Stimulated activated CD4-positive, alpha-beta T cell treated with anti-CD3 and anti-CD28 coated beads, Interleukin-4, amount 100 ng/mL, for 4 hours (primary cell): ENCODE data around the gene LRP1B.

Experiments
- DNase-seq, 2 experiments: peaks; one replicate each; pipeline ENCODE4 v3.0.0-alpha.2; 2020

Gene LRP1B

DNA sequence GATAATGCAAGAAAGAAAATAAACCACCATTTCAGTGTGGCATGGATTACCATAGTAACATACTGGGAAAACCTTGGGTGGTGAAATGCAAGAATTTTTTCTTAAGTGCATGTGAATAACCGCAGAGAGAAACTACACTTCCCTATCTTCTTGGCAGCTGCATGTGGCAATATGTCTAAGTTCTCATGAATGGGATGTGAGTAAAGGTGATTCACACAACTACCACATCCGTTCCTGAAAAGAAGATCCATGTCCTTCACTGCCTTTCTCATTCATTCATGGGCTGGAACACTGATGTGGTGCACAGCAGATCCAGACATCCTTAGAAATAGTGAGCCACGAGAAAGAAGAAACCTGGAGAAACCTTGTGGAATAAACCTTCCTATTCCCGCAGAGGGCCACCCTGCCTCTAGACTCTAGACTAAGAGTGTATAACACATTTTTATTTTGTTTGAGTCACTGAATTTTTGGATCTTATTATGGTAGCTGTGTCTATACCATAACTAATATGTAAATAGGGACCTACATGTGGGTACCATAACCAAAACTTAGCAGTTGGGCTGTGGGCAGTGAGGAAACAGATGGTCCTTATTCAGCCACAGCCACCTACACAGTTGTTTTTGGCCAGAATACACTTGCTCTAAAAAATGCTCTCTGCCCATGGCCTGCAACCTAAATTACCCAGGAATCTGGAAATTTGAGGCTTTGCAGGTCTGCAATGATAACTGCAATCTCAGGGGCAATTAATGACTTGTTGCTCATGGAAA is 573.3 kb downstream of the LRP1B start:
- no peak for DNase-seq

- DNase-seq: no peak
Observed at GRCh38 chr2:141555876-141556470, 574.8 kb downstream of the LRP1B start.

GRCh38 chr2:141554810-141555209 is 576.0 kb downstream of the LRP1B start:
- no peak for DNase-seq

DNA sequence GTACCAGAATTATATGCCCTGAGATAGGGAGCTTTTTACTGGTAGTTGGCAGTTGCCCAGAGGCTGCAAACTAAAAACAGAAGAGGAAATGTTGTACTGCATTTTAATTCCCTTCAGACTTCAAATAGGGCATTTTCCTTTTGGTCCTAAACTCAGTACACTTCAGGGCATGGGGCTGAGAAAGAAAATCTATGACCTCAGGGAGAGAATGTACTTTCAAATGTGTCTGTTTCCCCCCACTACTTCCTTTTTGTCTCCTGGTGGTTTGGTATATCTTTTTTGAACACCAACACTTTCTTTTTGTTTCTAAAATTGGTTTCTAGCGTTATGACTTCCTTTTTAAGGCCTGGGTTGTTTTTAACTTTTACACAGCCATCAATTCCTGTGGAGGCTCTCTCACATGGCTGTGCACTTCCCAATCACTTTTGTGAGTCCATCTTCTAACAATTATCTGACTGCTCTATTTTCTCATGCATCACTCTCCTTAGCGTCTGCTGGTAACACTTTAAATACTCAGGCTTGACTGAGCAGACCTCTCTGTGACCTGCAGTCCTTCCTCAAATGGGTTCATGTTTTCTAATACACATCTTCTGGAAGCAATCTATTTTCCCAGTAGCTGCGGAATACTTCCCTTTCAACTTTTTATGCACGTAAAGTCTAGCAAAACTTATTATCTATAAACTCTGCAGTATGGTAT is 596.0 kb downstream of the LRP1B start:
- no peak for DNase-seq

- DNase-seq: no peak
Observed at GRCh38 chr2:141529659-141530058, 601.2 kb downstream of the LRP1B start.

GRCh38 chr2:141528990-141529389 is 601.8 kb downstream of the LRP1B start:
- no peak for DNase-seq

GRCh38 chr2:141526760-141527159 is 604.1 kb downstream of the LRP1B start:
- DNase-seq: no peak

GRCh38 chr2:141524777-141525176 is 606.0 kb downstream of the LRP1B start:
- DNase-seq: no peak

DNA sequence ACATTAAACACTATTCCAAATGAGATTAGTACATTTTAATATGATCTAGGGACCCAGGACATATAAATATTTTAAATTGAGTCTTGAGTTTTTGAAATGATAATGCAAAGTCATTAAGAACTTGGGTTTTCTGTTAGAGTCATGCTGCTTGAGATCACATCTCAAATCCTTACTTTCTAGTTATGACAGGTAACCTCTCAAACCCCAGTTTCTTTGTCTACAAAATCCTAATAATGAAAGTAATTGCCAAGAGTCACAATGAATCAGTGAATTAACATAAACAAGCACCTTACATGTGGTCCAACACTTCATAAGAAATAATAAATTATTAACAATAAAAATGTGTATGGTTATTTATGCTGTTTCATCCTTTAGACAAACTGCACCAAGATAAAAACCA is 607.6 kb downstream of the LRP1B start:
- DNase-seq: no peak

DNA sequence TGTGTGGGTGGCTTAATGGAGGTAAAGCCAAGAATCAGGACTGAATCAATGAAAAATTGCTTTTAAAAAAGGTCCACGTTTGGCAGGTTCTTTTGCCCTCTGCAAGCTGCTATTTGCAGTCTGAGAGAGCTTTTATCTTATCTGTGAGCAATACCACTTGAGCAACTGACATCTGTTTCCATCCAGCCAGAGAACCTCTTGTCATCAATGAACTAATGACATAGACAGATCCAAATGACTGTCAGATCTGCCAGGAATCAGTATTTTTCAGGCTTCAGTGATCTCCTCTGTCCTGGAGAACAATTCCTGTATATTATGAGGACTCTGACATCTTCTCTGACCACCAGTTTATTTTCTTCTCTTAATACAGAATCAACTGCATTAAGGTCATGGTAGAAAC is 608.1 kb downstream of the LRP1B start:
- DNase-seq: no peak

GRCh38 chr2:141522048-141522447 is 608.8 kb downstream of the LRP1B start:
- DNase-seq: no peak

DNA sequence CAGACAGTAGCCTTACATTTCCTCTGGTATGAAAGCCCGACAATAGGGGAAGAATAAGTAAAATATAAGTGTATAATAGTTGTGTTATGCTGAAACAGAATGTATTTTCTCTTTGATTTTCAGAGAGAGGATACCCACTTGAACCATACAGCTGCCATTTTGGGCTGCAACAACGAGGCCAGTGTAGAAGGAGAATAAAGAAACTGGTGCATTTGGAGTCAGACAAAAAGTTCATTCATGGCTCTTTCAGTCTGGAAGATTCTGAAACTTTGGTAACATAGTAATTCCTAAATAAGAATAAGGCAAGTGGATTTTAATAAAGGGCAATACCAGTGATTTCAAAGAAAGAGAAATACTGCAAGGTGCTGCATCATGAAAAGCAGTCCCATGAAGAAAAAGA is 610.9 kb downstream of the LRP1B start:
- DNase-seq: no peak

- no peak for DNase-seq
Observed at GRCh38 chr2:141517852-141518421, 612.9 kb downstream of the LRP1B start.

DNA sequence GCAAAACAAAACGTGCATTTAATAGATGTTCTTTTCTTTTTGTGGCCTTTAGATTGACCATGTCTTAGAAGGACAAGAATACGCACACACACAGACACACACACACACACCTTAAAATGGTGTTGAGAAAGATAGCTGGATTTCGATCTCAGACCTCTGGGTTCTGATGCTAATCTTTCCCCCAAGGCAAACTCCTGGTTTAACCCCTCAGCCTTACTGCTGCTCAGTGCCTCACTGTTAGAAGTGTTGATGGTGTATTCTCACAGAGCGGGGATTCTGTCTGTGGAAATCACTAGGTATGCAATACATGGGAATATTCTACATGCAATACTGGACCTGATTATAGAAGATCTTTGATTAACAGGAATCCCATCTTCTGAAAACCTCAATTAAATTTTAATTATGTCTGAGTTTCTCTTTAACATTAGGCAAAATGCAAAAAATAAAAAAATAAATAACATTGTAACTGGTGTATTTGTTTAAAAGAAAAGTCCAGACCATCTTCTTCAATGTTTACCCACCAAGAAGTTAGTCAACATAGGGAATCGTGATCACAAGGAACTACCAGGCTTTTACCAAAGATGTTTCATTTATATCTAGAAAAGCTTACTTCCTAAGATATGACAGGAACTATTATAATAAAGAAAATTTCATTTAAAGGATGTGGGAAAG is 613.5 kb downstream of the LRP1B start:
- DNase-seq: no peak

DNA sequence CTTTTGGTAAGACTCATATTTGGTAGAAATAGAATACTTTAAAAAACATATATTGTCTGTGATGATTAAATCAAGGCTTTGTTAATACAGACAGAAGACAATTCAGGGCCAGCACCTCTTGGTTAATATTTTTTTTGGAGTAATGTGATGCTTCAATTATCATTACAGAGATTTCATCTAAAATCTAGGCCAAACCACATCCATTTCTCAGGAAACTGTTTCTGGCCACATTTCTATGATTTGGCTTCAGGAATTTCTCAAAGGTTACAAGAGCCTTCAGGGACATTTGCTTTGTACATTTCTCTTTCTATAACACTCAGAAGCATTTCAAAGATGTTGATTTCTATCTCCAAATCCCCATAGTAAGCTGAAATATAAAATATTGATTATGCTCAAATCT is 614.9 kb downstream of the LRP1B start:
- DNase-seq: no peak

- DNase-seq: no peak
Observed at GRCh38 chr2:141513853-141514252, 617.0 kb downstream of the LRP1B start.

DNA sequence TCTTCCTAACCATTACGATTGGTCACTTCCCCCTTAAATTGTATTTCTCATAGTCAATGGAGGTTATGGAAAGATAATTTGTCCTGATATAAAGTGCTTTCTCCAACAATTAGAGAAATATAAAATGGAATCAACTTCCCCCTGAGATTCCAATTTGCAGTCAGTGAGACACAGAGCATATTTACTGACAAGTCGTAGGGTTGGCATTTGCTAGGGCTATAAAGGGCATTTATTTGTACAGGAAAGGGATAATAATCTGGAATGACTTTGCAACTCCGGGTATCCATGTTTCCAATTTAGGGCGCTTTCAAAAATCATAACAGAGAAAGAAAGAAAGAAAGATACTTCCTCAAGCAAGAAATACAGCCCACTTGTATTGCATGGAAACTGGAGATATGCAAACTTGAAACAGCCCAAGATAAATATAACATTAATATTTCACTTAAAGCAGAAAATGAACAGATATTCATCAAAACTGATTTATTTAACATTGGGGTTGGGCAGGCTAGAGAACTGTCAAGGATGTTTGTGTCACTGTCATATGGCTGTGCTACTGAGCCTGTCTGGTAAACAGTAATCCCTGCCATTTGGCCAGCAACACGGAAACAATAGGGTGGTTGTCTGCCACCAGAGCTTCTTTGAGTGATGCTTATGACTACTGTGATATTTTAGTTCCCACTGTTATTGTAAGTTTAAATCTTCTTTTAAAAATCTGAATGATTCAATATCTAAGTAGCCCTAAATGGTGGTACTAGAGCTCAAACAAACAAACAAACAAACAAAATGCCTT is 621.8 kb downstream of the LRP1B start:
- no peak for DNase-seq

GRCh38 chr2:141508086-141508752 is 622.6 kb downstream of the LRP1B start:
- DNase-seq: no peak

DNA sequence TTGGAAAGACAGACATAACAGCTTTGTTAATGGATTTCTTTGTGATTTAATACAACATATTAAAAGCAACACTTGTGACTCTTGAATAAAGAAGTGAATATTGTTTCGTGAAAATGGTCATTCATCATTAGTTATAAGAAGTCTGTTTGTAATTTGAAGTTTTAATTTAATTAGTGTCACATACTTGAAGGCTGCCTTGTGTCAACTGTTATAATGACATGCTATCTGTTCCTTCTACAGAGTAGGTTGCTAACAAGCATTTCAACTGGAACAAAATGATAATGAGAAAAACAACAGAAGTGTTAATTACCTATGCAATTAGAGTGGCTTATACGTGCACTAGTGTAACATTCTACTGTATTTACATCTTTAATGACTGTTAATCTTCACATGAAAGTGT is 624.7 kb downstream of the LRP1B start:
- no peak for DNase-seq

GRCh38 chr2:141501752-141502151 is 629.1 kb downstream of the LRP1B start:
- no peak for DNase-seq

GRCh38 chr2:141499123-141499522 is 631.7 kb downstream of the LRP1B start:
- no peak for DNase-seq

GRCh38 chr2:141498561-141498960 is 632.3 kb downstream of the LRP1B start:
- DNase-seq: no peak
